NCI-H510A (cell line): Measurements from ENCODE around the gene PRELID3B.
A peak's percentile ranks its signal among the peaks of the same experiment; 100 is the strongest.

Source experiments
- DNase-seq: peaks from one replicate; lab custom pipeline; 2025; lab: John Stamatoyannopoulos, UW

Gene PRELID3B

DNA sequence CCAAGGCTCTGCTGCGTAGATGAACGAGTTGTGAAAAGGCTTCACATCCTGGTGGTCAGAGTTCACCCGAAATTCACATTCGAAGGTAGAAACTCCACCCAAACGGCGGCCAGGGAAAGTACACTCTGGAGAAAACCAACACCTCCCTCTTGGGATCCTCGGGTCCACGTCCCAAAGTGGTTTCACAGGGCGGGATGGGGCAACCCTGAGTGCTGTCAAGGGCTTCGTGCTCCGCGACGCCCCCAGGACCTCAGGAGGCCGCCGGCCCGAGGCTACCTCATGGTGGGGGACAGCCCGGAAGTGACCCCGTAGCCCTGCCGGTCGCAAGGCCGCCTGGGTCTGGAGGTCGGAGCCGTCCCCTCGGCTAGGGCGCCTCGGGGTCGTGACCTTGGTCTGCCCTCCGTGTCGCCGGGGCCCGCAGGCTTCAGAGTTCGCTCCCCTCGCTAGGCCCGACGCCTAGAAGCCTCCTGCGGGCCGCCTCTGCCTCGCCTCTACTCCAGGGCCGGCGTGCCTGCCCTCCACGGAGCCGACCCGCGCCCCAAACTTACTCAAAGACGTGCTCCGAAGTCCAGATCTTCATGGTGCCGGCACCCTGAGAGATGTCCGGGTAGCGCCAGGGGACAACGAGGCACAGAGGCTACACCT, at the start of gene PRELID3B:
Gene PRELID3B (minus strand): TSS at position 636 of the 645 bp plus-strand sequence. CDS start 56 bp downstream, at position 580.
- peak; percentile 16 for DNase-seq

- DNase-seq = no peak
These were observed 45.3 kb upstream of the PRELID3B start for GRCh38 chr20:59087829-59088433.

DNA sequence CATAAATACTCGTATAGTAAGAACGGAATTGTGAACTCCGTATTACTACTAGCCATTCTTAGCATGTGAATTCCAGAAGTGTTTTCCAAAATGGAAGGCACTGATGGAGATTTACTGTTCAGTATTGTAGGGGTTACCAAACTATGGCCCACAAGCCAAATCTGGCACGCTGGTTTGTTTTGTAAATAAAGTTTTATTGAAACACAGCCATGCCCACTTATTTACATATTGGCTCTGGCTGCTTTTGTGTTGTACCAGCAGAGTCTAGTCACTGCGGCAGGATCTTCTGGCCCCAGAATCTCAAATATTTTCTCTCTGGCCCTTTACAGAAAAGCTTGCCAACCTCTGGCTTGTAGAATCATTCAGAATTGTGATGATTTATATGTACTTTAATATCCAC, 44.3 kb upstream of the PRELID3B start:
- DNase-seq = no peak

DNA sequence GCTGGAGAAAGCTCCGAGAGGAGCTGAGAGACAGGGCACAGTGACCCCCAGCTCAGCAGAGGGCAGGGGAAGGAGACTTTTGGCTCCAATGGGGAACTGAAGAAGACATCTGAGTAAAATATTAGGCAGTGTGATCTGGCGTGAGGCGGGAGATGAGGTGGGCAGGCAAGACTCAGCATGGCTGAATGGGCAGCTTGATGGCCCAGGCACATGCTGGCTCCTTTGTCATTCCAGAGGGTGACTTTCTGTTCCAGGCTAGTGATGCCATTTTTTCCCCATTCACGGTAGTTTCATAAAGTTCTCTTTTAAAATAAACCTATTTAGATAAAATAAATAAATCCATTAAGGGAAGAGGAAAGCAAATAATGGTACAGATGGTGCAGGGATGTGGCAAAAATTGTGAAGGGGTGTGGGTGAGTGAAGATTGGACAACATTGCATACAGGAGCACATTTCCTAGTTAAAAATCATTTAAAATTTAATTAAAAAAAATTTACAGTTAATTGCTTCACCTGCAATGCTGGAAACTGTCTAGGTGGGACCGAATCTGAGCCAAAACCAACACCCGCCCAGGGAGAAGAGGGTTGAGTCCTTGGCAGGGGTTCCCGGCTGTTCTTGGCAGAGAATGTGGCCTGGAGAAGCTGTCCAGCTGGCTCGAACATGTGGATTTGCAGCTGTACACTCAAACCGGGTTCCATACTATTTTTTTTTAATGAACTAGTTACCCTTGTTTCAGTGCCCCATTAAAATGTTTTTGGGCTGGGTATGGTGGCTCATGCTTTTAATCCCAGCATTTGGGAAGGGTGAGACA, 41.7 kb upstream of the PRELID3B start:
- DNase-seq = no peak

GRCh38 chr20:59082981-59083380, 40.4 kb upstream of the PRELID3B start:
- no peak for DNase-seq

GRCh38 chr20:59082077-59082740, 39.6 kb upstream of the PRELID3B start:
- DNase-seq = no peak

- DNase-seq = no peak
These were observed 38.5 kb upstream of the PRELID3B start for GRCh38 chr20:59081036-59081435.

DNA sequence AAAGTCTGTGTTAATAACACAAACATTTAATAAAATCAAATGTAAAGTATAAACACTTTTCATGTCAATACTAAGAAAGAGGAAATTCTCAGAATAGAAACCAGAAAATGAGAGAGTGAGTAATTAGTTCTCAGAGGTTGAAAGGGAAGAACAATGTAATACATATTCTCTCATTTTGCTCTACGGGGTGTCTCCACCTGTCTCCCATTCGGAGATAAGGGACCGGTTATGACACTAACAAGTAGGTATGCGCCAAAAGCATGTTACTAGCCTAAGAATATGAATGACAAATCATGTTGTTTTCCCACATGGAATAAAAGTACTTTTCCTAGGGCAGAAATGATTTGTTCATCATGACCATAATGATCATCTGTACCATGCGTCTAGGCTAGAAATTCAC, 35.6 kb upstream of the PRELID3B start:
- no peak for DNase-seq

- no peak for DNase-seq
These were observed 35.1 kb upstream of the PRELID3B start for GRCh38 chr20:59077705-59078104.

- DNase-seq = no peak
These were observed 33.4 kb upstream of the PRELID3B start for GRCh38 chr20:59075934-59076508.

GRCh38 chr20:59074456-59074855, 31.9 kb upstream of the PRELID3B start:
- DNase-seq = no peak

GRCh38 chr20:59073582-59073981, 31.0 kb upstream of the PRELID3B start:
- no peak for DNase-seq

GRCh38 chr20:59071216-59071615, 28.6 kb upstream of the PRELID3B start:
- DNase-seq = no peak

- no peak for DNase-seq
These were observed 26.4 kb upstream of the PRELID3B start for GRCh38 chr20:59069026-59069425.

DNA sequence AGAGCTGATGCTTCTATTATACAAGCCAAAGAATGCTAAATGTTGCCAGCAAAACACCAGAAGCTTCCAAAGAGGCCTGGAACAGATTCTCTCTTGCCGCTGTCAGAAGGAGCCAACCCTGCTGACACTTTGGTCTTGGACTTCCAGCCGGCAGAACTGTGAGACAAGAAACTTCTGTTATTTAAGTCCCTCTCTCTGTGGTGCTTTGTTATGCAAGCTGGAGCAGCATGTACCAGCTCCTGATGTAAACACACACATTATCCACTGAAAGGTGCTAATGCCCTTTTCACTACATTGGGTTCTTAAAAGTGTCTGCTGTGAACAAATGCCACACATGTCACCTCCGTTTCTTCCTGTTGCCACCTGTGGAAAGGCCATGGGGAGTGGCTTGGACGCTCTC, 25.9 kb upstream of the PRELID3B start:
- no peak for DNase-seq

DNA sequence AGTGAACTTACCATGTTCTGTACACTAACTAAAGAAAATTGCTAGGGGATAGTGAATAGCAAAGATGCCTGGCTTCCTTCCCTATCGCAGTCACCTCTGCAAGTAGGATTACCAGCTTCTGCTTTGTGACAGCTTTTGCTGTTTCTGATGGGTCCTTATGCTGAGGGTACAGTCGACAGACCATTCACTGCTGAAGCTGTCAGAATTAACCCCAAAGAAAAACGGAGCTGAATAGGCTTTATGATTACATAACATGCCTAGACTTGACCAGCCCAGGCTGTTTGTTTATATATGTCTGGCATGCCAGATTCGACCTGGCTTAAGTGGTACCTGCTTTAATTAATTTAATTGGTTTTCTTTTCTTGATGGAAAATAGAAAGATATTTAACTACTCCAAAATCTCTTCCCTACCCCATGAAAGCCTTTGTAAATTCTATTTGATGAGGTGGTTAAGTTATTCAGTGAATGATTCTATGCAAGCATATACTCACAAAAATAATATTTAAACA, 21.7 kb upstream of the PRELID3B start:
- DNase-seq = no peak

DNA sequence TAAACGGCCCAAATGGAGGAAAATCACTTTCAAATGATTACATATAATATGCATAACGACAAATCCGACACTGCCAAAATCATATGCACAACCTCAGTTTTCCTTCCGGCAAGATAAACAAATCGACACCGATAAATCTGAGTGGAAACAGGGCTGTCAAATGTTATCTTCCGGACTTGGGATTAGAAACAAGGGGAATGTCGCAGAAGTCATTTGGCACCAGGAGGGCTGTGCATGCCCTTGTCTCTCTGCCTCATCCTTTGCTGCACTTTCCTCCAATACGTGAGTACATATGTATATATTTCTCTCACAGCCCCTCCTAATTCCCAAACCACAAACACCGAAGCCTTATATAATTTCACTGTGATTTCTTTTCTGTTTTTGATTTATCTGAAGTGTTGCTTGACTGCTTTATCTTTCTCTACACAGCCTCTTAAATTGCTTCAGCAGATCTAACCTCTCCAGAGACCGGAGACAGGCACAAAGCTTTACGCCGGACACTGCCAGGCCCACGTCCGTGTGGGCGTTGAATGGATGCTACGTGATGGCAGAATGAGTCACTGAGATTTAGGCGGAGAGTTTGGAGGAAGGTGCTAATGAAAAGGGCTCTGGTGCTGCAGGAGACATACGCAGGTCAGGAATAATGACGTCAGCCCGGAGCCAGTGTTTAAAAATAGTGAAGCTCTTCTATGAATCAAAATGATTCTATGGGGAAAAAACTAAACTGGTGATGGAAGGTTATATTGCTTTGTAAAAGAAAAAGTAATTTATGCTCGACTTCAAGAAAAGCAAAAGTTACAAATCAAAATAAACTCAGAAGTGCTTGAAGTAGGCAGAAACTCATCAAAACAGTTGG, 21.0 kb upstream of the PRELID3B start:
- no peak for DNase-seq

- no peak for DNase-seq
These were observed 19.5 kb upstream of the PRELID3B start for GRCh38 chr20:59062081-59062480.

- DNase-seq = no peak
These were observed 12.7 kb upstream of the PRELID3B start for GRCh38 chr20:59055302-59055701.

- no peak for DNase-seq
These were observed 9.1 kb upstream of the PRELID3B start for GRCh38 chr20:59051666-59052185.

DNA sequence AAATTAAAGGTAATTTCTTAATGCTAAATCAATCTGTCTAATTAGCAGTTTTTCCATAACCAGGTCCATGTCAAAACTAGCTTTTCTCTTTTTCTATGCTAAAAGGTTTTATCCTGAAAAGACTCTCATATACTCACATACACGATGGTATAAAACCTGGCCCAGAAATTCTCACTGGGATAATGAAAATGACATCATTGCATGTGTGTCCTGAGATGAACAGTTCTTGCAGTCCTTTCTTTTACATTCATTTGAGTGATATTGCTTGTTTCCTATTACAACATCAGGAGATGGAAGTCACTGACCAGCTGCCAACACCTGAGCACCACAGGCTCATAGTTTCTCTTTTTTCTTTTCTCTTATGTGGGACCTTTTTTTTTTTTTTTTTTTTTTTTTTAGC, 7.9 kb upstream of the PRELID3B start:
- DNase-seq = no peak
